ENCODE data around the gene UBA7. TPM values are rescaled to one million over a fixed set of nuclear protein-coding genes. Genes with fewer than 3 reads are reported as not detected.

The UBA7 gene
- total and polyA plus RNA-seq, 2 of the 8 experiments (the other 6 are each of a cell fraction or from before 2014, with no cell fraction given): 0.34 to 0.65 TPM

DNA sequence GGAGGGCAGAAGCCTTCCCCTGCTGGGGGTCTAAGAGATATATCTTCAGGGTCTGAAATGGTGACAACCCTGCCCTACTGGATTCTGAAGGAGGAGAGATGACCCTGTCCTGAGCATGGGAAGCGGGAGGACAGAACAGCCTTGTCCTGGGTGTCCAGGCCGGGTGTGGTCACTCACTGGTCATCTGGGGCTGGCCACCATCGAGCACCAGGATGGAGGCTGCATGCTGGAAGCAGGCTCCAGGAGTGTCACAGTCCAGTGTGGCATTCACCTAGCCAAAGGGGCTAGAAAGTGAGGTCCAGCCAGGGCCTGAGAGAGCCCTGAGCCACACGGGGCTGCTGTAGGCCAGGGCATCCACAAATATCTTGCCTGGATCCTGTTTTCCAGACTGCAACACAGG lies 19.3 kb downstream of the UBA7 start:
- Histone ChIP-seq H3K9ac (replicated peaks in 1 of 4; ENCODE audit: extremely low read depth in 1 of 4, low read depth in 3 of 4, low read length in 3 of 4) (no peak overlapping the region), H3K79me2 (ENCODE audit: control insufficient read depth in 1 of 2, insufficient read depth in 2 of 2, low read length in 2 of 2) (no peaks in the 10 kb centered on the region), H3K9me3 (ENCODE audit: insufficient read depth in 2 of 2, low read depth in 1 of 2, low read length in 1 of 2) (no peaks in the 10 kb centered on the region), H3K4ac (replicated peaks; ENCODE audit: insufficient read length, low read depth, low read length) (no peak overlapping the region), H3K4me3 (ENCODE audit: extremely low read depth in 1 of 4, insufficient read depth in 2 of 4, low read depth in 3 of 4, low read length in 4 of 4) (no peak overlapping the region), H2BK15ac (ENCODE audit: low read length) (no peak overlapping the region), H2BK5ac (ENCODE audit: low read depth, low read length) (no peak overlapping the region; the same call in 1 of the 2 replicates), H3K23ac (ENCODE audit: insufficient read length) (no peak overlapping the region), H3K27ac (ENCODE audit: low read depth, low read length) (no peak overlapping the region), H3K56ac (replicated peaks; ENCODE audit: insufficient read length, low read depth, low read length) (no peak overlapping the region), H3K4me1 (replicated peaks in 1 of 4; ENCODE audit: control insufficient read depth in 3 of 4, insufficient read depth in 4 of 4, low read length in 3 of 4) (no peaks in the 10 kb centered on the region), H3K23me2 (ENCODE audit: low read depth, low read length) (no peaks in the 10 kb centered on the region), H3K79me1 (ENCODE audit: low read depth, low read length) (no peaks in the 10 kb centered on the region), H2AK5ac (ENCODE audit: low read depth, low read length) (no peak overlapping the region), H4K8ac (ENCODE audit: extremely low read depth, insufficient read depth, low read length) (no peak overlapping the region), H3K27me3 (replicated peaks in 1 of 4; ENCODE audit: control insufficient read depth in 3 of 4, extremely low read depth in 1 of 4, insufficient read depth in 3 of 4, low read length in 3 of 4) (peaks cover 0 to 1% (median 0%) of the 10 kb centered on the region in 4 experiments; a peak in 2 of 7 replicates), H4K91ac (replicated peaks; ENCODE audit: insufficient read length, low read length) (no peak overlapping the region), H3K4me2 (ENCODE audit: insufficient read depth in 1 of 2, low read depth in 2 of 2, low read length in 2 of 2) (no peak overlapping the region), H2AFZ (ENCODE audit: low read length) (no peak overlapping the region), H3K14ac (ENCODE audit: insufficient read length) (no peak overlapping the region), H2BK20ac (ENCODE audit: low read length) (no peak overlapping the region), H4K20me1 (replicated peaks in 1 of 2; ENCODE audit: control insufficient read depth in 1 of 2, insufficient read depth in 2 of 2, low read length in 2 of 2) (peaks cover 0 to 2% of the 10 kb centered on the region in 2 experiments), H2BK120ac (replicated peaks; ENCODE audit: low read depth, low read length) (no peak overlapping the region), H2BK12ac (ENCODE audit: low read depth, low read length) (0 out of 2 replicates have a peak overlapping the region, but pooled peaks have one; percentile 60), H3K18ac (ENCODE audit: extremely low read depth, low read length) (no peak overlapping the region), H4K5ac (ENCODE audit: insufficient read length, low read depth, low read length) (no peak overlapping the region), H3K36me3 (ENCODE audit: control insufficient read depth in 2 of 4, insufficient read depth in 4 of 4, low read length in 3 of 4) (no peaks in the 10 kb centered on the region)
- DNase-seq (ENCODE audit: low read depth in 1 of 2, low spot score in 2 of 2) (no peak), FAIRE-seq (no peak)
- no peak for TF ChIP-seq POU5F1 (IDR thresholded peaks at IDR 0.05; ENCODE audit: low read depth, low read length)
- TF ChIP-seq ZNF274 (IDR thresholded peaks at IDR 0.05; ENCODE audit: borderline replicate concordance, extremely low read depth, low read length): no peak
- TF ChIP-seq FOSL1 (IDR thresholded peaks at IDR 0.05; ENCODE audit: insufficient read depth, low read depth, low read length): no peak
- TF ChIP-seq CREB1 (IDR thresholded peaks at IDR 0.05): no peak
- no peak for TF ChIP-seq BCL11A (IDR thresholded peaks at IDR 0.05; ENCODE audit: low read depth in 2 of 2, low read length in 2 of 2)
- TF ChIP-seq RXRA (IDR thresholded peaks at IDR 0.05; ENCODE audit: insufficient read depth, low read depth, low read length): no peak
- TF ChIP-seq, protein P1, sequence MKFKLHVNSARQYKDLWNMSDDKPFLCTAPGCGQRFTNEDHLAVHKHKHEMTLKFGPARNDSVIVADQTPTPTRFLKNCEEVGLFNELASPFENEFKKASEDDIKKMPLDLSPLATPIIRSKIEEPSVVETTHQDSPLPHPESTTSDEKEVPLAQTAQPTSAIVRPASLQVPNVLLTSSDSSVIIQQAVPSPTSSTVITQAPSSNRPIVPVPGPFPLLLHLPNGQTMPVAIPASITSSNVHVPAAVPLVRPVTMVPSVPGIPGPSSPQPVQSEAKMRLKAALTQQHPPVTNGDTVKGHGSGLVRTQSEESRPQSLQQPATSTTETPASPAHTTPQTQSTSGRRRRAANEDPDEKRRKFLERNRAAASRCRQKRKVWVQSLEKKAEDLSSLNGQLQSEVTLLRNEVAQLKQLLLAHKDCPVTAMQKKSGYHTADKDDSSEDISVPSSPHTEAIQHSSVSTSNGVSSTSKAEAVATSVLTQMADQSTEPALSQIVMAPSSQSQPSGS (IDR thresholded peaks at IDR 0.05; ENCODE audit: low read length): no peak
- TF ChIP-seq CEBPB (IDR thresholded peaks at IDR 0.05; ENCODE audit: low read depth, low read length): no peak
- no peak for TF ChIP-seq CBX8 (IDR thresholded peaks at IDR 0.05; ENCODE audit: borderline replicate concordance, low read depth, low read length)
- no peak for TF ChIP-seq EP300 (IDR thresholded peaks at IDR 0.05; ENCODE audit: borderline replicate concordance in 1 of 2, low read depth in 2 of 2, low read length in 2 of 2)
- no peak for TF ChIP-seq SAP30 (IDR thresholded peaks at IDR 0.05; ENCODE audit: insufficient read depth, insufficient replicate concordance, low read length)
- TF ChIP-seq KDM1A (IDR thresholded peaks at IDR 0.05; ENCODE audit: borderline replicate concordance, low read length): no peak
- ChIA-PET CTCF (ENCODE audit: partially characterized antibody) (interaction anchor here (0.6 to 1.9 kb wide), 8 partner anchors 9 to 106 kb away, joined by 3 to 8 read pairs (median 4); partner anchors contain the start of genes INKA1 and IP6K1), POLR2A (ENCODE audit: partially characterized antibody) (interaction anchor here (0.5 to 1.4 kb wide), 5 partner anchors 11 to 83 kb away, joined by 3 to 4 read pairs (median 3); no protein-coding TSS in a partner anchor)
- 92% methylated on average over 4 of the region's 4 CpGs; no CpG with 5 or more reads in 1 of the 2 experiments for WGBS, 2 experiments (ENCODE audit: extremely low coverage in 1 of 2, insufficient coverage in 1 of 2, insufficient read length in 1 of 2, insufficient replicate concordance in 2 of 2, low coverage in 1 of 2, low lambda C conversion rate in 2 of 2, missing lambda C conversion rate in 1 of 2)
